ENCODE data around the gene UGT1A7.

Gene UGT1A7

DNA sequence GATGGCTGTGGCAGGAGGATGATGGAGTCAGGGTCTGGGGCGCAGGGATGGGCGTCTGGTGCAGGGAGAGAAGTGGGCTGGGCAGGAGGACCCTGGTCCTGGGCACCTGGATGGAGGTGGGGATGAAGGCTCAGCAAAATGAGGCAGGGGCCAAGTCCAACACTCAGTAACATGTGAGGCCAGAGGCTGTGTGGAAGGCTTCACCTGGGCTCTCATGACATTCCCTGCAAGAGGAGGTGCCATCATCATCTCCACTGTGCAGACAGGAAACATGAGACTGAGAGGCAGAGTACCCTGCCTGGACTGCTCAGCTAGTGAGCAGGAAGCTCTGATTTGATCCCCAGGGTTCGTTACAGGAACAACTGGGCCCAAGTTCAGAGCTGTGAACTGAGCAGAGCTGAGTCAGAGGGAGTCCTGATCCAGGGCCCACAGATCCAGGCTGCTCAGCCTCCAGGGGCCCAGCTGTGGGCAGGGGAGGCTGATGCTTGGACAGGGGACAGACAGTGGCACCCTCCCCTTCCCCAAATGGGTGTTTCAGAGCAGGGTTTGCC, 135.7 kb downstream of the UGT1A7 start:
- Histone ChIP-seq H3K4me1 (peaks cover 13% of the 10 kb centered on the region), H3K27me3 (no peaks in the 10 kb centered on the region), H3K36me3 (no peaks in the 10 kb centered on the region), H3K4me3 (ENCODE audit: low read depth, low read length) (no peak overlapping the region), H3K9me3 (no peaks in the 10 kb centered on the region)
- TF ChIP-seq, protein P1, sequence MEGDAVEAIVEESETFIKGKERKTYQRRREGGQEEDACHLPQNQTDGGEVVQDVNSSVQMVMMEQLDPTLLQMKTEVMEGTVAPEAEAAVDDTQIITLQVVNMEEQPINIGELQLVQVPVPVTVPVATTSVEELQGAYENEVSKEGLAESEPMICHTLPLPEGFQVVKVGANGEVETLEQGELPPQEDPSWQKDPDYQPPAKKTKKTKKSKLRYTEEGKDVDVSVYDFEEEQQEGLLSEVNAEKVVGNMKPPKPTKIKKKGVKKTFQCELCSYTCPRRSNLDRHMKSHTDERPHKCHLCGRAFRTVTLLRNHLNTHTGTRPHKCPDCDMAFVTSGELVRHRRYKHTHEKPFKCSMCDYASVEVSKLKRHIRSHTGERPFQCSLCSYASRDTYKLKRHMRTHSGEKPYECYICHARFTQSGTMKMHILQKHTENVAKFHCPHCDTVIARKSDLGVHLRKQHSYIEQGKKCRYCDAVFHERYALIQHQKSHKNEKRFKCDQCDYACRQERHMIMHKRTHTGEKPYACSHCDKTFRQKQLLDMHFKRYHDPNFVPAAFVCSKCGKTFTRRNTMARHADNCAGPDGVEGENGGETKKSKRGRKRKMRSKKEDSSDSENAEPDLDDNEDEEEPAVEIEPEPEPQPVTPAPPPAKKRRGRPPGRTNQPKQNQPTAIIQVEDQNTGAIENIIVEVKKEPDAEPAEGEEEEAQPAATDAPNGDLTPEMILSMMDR (IDR thresholded peaks at IDR 0.05; ENCODE audit: low read depth, low read length) = no peak
- peak; percentile 6 for DNase-seq

DNA sequence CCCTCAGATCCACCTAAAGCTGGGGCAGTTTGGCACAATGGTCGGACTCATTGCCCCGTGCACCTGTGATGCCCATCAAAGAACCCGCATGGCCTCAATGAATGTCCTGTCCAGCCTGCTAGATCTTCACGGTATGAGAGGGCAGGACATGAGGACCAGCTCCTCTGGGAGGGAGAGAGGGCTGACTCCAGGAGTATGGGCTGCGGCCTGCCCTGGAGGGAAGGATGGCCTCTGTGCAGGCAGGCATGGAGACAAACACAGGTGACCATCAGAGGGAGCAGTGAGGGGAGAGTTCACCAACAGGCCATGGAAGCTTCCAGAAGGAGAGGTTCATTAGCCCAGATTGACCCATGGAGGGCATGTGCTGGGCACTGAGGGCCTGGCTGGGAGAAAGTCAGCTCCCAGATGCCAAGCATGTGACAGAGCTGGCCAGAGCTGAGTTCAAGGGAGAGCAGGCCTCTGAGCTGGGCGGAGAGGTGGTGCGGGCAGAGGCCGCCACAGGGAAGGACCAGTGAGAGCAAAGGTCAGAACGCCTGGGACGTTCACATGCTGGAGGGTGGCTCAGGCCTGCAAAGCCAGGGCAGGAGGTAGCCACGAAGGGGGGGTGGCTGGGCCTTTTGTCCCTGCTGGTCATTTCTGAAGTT, 136.4 kb downstream of the UGT1A7 start:
- H3K9me3 ChIP-seq = no peaks in the 10 kb centered on the region
- H3K4me1 ChIP-seq = peaks cover 13% of the 10 kb centered on the region
- H3K36me3 ChIP-seq = no peaks in the 10 kb centered on the region
- TF ChIP-seq, protein P1 (IDR thresholded peaks at IDR 0.05; ENCODE audit: low read depth, low read length) = no peak
- no peak overlapping the region for H3K4me3 ChIP-seq (ENCODE audit: low read depth, low read length)
- no peaks in the 10 kb centered on the region for H3K27me3 ChIP-seq
- DNase-seq = no peak

GRCh38 chr2:233818639-233819621, 137.2 kb downstream of the UGT1A7 start:
- H3K36me3 ChIP-seq = no peaks in the 10 kb centered on the region
- H3K27me3 ChIP-seq = no peaks in the 10 kb centered on the region
- H3K4me1 ChIP-seq = peaks cover 13% of the 10 kb centered on the region
- H3K4me3 ChIP-seq (ENCODE audit: low read depth, low read length) = no peak overlapping the region
- no peaks in the 10 kb centered on the region for H3K9me3 ChIP-seq
- TF ChIP-seq, protein P1 (IDR thresholded peaks at IDR 0.05; ENCODE audit: low read depth, low read length) = no peak
- DNase-seq = no peak

- Histone ChIP-seq H3K4me3 (ENCODE audit: low read depth, low read length) (no peak overlapping the region), H3K9me3 (no peaks in the 10 kb centered on the region), H3K36me3 (no peaks in the 10 kb centered on the region), H3K4me1 (peaks cover 13% of the 10 kb centered on the region), H3K27me3 (no peaks in the 10 kb centered on the region)
- TF ChIP-seq, protein P1 (IDR thresholded peaks at IDR 0.05; ENCODE audit: low read depth, low read length) = no peak
- DNase-seq = no peak
Observed at GRCh38 chr2:233819884-233820773, 138.4 kb downstream of the UGT1A7 start.

DNA sequence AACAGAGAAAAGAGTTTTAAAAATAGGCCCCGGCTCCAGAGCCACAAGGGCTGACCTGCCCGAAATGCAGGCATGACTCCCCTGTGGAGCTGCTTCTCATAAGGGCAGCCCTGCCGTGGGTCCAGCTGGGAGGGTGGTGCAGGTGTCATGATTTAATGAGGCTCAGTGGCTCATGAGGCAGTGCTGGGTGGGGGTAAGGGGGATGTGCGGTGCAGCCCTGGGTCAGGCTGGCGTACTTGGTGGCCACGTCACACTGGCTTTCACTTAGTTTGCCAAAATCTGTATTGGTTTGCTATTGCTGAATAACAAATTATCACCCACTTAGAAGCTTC, 139.0 kb downstream of the UGT1A7 start:
- TF ChIP-seq, protein P1 (IDR thresholded peaks at IDR 0.05; ENCODE audit: low read depth, low read length) = no peak
- H3K4me1 ChIP-seq = peaks cover 13% of the 10 kb centered on the region
- H3K27me3 ChIP-seq = no peaks in the 10 kb centered on the region

More for the DNA sequence above, 139.0 kb downstream of the UGT1A7 start:
- DNase-seq = no peak
- Histone ChIP-seq H3K9me3 (no peaks in the 10 kb centered on the region), H3K4me3 (ENCODE audit: low read depth, low read length) (no peak overlapping the region), H3K36me3 (no peaks in the 10 kb centered on the region)
